ENCODE results near the gene TMTC2.

- no peak for TF ChIP-seq POLR2A (IDR thresholded peaks at IDR 0.05)
- TF ChIP-seq, protein P1, sequence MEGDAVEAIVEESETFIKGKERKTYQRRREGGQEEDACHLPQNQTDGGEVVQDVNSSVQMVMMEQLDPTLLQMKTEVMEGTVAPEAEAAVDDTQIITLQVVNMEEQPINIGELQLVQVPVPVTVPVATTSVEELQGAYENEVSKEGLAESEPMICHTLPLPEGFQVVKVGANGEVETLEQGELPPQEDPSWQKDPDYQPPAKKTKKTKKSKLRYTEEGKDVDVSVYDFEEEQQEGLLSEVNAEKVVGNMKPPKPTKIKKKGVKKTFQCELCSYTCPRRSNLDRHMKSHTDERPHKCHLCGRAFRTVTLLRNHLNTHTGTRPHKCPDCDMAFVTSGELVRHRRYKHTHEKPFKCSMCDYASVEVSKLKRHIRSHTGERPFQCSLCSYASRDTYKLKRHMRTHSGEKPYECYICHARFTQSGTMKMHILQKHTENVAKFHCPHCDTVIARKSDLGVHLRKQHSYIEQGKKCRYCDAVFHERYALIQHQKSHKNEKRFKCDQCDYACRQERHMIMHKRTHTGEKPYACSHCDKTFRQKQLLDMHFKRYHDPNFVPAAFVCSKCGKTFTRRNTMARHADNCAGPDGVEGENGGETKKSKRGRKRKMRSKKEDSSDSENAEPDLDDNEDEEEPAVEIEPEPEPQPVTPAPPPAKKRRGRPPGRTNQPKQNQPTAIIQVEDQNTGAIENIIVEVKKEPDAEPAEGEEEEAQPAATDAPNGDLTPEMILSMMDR (IDR thresholded peaks at IDR 0.05) = no peak
Observed at GRCh38 chr12:82886671-82887340, 200.1 kb downstream of the TMTC2 start.

All from adrenal gland (tissue), 5 donors.